Fibroblast of upper back skin (primary cell): Measurements from ENCODE around the gene SSC5D.

Source experiments
- DNase-seq: peaks from one replicate; pipeline ENCODE4 v3.0.0-alpha.2; 2013

SSC5D gene

DNA sequence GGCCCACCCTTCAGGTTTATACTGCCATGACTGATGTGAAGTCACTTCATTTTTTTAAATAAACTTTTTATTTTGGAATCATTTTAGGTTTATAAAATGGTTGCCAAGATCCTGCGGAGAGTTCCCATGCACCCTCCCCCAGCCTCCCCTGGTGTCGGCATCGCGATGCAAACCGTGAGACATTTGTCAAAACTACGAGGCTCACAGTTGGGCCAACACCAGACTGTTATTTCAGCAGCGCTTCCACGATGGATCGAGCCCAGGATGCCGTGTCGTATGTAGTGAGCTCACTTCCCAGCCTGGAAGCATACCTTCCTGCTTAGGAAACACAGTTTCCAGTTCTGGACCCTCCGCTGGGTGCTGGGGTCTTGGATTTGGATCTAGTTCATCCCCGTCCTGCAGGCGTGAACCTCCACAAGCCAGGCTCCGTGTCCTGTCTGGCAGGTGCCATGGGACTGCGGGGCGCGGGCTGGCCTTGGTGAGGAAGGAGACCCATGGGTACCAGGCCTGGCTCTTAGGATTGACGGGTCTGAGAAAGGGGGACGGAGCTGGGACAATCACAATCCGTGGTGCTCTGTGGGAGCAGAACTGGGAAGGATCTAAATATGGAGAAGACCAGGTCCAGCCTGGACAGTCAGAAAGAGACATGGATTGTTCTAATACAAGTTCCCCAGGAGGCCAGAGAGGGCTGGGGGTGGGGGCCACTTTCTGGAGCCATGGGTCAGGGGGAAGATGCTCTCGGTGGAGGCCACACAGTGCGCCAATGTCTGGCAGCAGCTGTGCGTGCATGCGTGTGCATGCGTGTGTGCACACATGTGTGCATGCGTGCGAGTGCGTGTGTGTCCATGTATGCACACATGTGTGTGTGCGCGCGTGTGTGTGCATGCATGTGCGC, 51.1 kb downstream of the SSC5D start:
- no peak for DNase-seq

DNA sequence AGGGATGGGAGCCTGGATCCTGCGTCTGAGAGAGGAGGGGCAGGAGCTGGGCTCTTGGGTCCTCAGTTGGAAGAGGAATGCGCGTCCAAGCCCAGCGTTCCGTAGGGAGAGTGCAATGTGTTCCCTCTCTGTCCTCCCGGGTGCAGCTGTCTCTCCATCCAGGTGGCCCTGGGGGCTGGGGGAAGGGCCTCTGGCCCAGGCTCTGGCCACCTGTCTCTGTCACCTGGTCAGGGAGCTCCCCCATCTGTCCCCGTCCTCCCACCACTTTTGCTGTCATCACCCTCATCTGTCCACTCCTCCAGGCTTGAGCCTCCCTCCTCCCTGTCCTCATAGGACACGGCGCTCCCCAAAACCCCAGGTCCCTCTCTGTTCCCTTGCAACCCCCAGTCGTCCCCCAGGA, 52.4 kb downstream of the SSC5D start:
- DNase-seq = no peak

DNA sequence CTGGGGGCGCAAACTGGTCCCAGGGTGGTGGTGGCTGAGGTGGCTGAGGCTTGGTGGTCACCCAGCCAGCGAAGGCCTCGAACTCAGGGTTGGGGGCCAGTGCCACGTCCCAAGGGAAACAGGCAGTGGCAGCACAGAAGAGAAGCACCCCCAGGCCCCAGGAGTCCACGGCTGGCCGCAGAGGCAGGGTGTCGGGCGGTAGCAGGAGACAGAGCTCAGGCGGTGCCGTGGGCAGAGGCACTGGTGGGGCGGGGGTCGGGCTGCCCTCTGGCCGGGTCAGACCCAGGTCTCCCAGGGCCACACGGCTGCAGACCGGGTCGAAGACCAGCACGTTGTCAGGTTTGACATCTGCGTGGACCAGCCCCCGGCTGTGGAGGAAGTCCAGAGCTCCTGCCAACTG, 52.9 kb downstream of the SSC5D start:
- no peak for DNase-seq

DNA sequence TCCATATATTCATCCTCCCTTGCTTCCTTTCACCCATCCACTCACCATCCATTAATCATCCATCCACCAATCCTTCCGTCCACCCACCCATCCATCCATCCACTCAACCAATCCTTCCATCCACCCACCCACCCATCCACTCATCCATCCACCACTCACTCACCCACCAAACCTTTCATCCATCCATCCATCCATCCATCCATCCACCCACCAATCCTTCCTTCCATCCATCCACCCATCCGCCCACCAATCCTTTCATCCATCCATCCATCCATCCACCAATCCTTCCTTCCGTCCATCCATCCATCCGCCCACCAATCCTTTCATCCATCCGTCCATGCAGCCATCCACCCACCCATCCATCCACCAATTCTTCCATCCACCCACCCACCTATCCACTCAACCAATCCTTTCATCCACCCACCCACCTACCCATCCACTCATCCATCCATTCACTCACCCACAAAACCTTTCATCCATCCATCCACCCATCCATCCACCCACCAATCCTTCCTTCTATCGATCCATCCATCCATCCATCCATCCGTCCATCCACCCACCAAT, 54.1 kb downstream of the SSC5D start:
- DNase-seq = no peak

DNA sequence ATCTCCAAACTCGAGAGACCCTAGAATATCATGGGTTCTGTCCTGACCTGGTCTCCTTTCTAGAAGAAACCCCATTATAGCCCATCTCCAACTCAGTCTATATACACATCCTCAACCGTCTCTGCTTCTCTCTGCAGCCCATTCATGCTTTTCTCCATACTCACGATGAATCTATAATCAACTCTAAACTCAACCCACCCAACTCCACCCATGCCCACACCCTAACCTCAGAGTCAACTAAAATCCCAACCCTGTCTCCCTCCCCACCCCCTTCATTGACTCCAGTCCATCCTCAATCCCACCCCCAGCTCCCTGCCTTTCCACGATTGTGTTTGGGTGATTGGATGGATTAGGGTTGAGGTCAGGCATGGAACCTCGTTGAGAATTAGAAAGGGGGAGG, 55.3 kb downstream of the SSC5D start:
- no peak for DNase-seq

DNA sequence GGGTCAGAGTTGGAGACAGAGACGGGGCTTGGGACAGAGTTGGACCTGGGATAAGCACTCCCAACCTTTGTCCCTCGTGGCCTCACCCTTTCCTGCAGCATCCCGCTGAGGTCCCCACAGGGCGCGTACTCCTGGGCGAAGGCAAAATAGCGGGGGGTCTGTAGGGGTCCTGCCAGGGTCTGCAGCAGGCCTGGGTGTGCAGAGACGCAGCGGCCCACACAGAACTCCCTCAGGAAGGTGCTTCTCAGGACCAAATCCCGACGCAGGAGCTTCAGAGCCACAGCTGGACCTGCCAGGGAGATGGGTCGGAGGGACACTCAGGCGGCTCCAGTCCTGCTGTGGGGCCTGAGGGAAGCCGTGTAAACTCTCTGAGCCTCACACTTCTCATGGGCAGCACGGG, 55.8 kb downstream of the SSC5D start:
- DNase-seq = no peak

DNA sequence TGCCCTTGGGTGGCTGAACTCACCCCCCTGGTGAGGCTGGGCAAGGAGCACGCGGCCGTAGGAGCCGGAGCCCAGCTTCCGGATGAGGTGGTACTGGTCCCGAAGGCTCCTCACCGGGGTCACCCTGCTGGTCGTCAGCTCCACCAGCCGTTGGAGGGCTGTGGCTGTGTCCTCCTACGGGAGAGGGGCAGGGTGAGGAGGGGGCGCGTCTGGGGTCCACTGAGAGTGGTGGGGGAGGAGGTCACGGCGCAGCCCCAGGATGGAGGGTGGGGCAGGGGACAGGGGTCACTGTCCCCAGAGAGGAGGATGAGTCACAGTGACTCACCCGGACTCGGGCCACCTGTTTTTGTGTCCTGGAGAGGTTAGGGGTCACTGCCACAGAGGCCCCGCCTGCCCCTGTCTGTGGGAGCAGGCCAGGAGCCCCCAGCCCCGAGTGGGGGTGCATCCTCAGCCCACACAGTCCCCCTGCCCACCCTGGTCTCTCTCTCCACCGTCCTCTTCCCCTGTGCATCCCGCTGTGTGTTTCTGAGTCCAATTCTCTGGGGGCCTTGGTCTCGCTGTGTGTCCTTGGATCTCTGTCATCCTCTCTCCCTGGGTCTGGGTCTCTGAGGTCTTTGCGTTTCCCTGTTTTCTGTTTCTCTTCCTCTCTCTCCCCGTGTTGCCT, 56.7 kb downstream of the SSC5D start:
- DNase-seq = no peak

DNA sequence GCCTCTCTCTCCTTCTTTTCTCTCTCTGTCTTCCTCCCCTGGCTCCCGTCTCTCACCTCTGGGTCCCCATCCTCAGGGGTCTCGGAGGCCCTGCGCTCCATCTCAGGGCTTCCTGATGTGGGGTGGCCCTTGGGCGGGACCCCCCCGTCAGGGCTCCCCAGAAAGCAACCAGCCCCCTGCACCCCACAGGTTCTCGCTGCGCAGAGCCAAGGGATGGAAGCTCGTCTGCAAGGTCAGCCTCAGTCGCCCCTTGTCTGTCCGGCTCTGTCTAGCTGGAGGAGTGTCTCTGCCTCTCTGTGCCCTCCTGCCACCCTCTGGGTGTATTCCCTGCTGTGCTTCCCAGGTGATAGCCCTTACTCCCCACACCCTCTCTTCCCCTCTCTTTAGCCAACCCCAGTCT, 57.2 kb downstream of the SSC5D start, which contains the start of gene SBK3:
Gene SBK3 (minus strand): TSS at position 101 of the 400 bp plus-strand sequence. CDS start 0 bp downstream, at position 101.
- no peak for DNase-seq

DNA sequence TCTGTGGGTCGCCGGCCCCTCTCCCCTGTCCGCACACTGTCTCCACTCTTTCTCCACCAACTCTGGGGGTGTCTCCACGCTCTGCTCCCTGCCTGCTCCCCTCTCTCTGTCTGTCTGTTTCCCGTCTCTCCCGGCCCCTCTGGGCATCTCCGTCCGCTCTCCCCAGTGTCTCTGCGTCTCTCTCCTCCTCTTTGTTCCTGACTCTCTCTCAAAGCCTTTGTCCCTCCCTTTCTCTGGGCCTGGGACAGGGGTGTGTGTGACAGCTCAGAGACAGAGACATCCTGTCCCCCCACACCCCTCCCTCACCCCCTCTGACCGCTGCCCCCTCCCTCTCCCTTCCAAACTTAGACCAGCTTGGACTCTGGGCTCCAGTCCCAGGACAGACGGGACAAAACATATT, 57.8 kb downstream of the SSC5D start:
- no peak for DNase-seq

DNA sequence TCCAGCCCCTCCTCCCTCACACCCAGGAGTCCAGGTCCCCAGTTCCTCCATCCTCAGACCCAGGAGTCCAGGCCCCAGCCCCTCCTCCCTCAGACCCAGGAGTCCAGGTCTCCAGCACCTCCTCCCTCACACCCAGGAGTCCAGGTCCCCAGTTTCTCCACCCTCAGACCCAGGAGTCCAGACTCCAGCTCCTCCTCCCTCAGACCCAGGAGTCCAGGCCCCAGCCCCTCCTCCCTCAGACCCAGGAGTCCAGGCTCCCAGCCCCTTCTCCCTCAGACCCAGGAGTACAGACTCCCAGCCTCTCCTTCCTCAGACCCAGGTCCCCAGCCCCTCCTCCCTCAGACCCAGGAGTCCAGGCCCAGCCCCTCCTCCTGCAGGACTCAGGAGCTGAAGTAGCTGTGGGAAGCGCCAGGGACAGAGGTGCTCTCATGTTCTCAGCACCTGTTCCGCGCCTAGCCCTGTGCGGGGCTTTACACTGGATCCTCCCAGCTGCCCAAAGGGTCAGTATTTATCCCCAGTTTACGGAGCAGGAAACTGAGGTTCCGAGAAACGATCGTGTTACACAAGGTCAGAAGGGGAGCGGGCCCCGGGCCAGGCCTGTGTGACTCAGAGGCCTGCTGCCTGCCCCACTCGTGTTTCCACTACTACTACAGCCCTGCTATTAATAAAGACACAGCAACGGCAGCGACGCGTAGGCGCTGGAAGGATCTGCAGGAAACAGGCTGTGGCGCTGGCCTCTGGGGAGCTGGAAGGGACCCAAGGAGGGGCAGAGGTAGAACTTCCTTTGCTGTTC, 58.8 kb downstream of the SSC5D start:
- DNase-seq = peak; percentile 50

DNA sequence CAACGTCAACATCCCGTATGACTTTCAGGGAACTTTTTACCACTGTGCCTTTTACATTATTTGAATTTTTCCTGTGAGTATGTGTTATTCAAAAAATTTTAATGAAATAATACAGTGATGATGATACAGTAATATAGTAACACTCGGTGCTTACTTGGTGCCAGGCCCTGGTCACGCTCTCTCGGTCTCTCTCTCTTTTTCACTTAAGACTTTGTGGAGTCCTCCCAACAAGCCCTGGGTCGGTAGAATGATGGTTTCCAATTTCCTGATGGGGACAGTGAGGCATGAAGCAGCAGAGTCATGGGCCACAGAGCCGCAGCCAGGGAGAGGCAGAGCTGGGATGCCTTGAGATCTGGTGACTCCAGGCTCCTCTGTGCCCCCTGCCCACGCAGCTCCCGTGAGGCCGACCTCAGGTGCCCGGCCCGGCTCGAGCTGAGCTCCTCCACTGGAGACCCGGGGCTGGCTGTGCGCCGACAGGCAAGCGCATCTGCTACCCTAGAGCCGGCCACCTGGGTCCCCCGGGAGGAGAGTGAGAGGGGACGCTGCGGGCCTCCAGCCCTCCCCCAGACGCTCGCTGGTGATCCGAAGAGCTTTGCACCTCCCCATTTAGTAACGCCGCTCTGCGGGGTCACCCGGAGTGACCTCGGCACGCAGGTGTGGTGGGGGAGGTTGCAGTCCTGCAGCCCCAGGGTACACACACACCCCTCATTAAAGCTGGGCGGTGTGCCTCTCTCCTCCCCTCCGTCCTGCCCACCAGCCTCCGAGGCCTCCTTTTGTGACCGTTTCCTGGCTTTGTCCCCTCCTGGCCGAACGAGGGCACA, 61.5 kb downstream of the SSC5D start:
- peak; percentile 88 for DNase-seq

DNA sequence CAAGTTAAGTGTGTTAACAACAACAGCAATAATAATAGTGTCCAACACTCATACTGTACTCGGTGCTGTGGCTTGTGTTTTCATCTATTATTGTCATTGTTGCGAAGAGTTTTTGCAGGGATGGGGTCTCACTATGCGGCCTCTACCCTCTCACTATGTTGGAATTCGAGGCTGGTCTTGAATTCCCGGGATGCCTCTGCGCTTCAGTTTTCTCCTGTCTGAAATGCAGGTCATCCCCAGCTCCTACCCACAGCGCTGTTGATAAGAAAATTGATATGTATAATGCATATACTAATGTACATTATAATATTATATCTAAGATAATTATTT, 62.0 kb downstream of the SSC5D start:
- peak; percentile 28 for DNase-seq

DNA sequence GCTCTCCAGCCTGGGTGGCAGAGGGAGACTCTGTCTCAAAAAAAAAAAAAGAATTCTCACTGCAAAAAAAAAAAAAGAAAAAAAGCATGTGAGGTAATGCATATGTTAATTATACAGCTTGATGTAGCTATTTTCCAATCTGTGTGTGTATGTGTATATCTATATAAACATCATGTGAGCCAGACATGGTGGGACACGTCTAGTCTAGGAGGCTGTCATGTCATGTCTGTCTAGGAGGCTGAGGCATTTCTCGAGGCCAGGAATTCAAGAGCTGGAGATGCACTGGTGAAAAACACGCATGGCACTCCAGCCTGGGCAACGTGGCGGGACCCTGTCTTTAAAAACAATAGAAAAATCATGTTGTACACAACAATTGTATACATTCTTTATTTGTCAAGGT, 64.0 kb downstream of the SSC5D start:
- DNase-seq = no peak

DNA sequence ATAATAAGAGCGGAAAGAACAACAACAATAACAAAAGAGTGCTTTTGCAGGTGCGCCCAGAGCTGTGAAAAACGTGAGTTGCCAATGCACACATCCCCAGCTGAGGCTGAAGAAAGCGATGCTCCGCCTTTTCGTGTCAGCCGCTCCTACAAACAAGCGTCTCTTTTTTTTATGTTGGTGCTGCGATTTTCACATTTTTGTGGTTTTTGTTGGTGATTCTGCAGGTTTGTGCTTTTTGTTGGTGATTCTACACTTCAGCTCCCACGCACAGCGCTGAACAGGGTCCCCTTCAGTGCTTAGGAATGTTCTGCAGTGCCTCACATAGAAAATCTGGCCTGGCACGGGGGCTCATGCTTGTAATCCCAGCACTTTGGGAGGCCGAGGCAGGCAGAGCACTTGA, 64.4 kb downstream of the SSC5D start:
- peak; percentile 86 for DNase-seq

DNA sequence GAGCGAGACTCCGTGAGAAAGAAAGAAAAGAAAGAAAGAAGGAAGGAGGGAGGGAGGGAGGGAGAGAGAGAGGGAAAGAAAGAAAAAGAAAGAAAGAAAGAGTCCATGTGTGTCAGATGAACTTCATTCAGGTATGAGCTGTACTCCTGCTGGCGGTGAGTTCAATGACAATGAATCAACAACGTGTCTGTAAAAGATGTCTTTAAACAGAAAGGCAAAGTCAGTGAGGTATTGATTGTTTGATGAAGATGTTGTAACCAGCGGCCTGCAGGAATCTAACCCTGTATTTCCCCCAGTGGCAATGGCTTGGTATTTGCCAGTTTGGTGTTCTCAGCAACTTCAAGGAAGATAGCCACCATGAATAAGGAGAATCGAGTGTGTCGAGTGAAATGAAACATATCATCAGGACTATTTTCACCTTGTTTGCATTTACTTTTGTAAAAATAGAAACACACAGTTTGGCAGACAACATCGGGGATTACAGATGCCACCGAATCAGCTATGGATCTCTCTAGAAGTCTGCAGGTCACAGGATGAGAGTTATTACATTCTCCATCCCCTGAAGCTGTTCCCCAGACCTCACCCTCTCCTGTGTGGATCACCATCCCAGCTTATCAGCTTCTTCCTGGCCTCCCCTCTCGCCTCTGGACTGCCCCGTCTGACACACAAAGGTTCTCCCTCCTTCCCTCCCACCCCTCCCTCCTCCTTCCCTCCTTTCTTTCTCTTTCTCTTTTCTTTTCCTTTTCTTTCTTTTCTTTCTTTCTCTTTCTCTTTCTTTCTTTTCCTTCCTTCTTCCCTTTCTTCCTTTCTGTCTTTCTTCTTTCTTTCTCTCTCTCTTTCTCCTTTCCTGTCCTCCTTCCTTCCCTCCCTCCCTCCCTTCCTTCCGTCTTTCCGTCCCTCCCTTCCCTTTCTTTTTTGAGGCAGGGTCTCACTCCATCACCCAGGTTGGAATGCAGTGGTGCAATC, 65.3 kb downstream of the SSC5D start:
- DNase-seq = no peak

DNA sequence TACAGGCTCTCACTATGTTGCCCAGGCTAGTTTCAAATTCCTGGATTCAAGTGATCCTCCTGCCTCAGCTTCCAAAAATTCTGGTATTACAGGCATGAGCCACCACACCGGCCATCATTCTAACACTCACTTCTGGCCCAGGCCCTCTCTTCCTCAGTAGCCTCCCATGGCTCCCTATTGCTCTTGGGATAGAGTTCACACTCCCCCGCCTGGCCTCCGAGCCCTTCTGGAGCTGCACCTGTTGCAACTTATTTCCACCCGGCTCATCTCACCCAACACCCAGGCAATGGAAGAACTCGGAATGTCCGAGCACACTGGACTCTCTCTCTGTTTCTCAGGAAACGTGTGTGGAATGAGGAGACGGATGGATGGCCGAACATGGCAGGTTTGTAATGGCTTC, 66.1 kb downstream of the SSC5D start:
- no peak for DNase-seq

DNA sequence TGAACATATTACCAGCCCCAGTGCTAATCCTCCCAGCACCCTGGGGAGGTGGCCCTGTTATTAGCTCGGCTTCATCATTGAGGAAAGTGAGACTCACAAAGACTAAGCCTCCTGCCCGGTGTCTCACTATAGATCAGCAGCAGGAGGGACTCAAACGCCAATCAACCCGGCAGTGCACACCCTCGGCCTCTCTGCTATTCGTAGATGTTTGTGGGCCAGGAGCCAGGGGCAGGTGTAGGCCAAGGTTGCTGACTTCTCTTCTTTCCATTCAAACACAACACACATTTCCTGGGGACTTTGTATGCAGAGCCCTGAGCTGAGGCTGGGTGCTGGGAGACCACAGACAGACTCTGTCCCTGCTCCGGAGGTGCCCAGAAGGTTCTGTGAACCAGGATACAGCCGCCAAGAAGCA, 66.5 kb downstream of the SSC5D start:
- no peak for DNase-seq

DNA sequence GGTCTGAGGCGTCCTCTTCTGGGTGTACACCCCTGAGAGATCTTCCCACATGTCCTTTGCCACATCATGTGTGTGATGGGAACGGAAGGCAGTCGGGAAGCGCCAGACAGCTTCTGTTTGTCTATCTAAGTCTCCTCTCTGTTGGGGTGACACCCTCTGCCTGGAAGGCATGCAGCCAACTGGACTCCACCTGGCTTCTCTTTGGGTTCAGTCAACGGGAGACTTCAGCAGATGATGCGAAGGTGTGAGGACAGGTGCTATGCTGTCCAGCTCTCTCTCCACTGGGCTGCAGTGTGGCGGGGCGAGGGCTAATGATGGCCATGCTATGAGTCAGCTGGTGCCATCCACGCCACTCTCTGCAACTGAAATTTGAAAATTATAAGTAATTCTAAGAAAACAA, 71.4 kb downstream of the SSC5D start:
- DNase-seq = no peak

DNA sequence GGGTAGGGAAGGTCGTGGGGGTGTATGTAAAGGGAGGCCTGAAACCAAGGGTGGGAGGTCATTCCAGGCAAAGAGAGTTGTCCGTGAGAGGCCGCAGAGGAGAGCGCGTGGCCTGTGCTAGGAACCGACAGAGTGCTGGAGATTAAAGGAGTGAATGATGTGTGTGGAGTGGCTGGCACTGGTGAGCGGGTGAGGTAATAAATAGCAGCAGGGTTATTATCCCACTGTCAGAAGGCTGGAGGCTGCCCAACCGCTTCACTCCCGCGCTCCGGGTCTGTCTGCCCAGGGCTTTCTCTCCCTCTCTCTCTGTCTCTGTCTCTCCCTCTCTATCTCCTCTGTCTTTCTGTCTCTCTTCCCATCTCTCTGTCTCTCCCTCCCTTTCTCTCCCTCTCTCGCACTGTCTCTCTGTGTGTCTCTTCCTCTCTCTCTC, 75.0 kb downstream of the SSC5D start:
- no peak for DNase-seq

DNA sequence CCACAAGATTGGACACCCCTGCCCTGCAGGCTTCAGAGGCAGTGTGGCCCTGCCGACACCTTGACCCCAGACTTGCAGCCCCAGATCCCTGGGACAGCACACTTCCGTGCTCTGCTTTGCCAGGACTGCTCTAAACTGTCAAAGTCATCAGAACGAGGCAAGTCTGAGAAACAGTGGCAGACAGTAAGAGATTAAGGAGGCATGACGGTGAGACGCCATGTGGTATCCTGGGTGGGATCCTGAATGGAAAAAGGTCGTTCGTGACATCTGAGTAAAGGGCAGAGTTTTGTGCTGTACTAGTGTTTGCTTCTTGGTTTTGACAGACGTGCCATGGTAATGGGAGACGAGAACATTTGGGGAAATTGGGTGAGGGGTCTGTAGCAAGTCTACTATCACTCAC, 78.6 kb downstream of the SSC5D start:
- DNase-seq = no peak

DNA sequence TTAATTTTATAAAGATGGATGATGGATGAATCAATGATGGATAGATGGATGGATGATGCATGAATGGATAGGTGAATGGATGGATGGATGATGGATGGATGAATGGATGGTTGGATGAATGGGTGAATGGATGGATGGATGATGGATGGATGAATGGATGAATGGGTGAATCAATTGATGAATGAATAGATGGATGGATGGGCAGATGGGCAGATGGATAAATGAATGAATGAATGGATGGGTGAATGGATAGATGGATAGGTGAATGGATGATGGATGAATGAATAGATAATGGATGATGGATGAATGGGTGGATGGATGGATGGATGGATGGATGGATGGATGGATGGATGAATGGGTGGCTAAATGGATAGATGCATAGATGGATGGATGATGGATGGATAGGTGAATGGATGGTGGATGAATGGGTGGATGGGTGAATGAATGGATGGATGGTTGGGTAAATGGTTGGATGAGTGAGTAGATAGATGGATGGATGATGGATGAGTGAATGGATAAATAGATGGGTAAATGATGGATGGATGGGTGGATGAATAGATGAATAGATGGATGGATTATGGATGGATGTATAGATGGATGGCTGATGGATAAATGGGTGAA, 79.6 kb downstream of the SSC5D start:
- DNase-seq = no peak
